Stomach (tissue), 4 donors: ENCODE measurements around the gene GTF2A1L.

Source experiments
- CTCF ChIP-seq, 7 experiments: fragments of 450-650 bp in 4 of 7; fragments of 200-600 bp in 3 of 7; sonication (generic) in 3 of 7; IDR thresholded peaks; one replicate each; pipeline ENCODE4 v1.5.1; 2016 to 2019; ENCODE audit warnings: antibody characterized with exemption in 7 of 7, control low read depth in 2 of 7, mild to moderate bottlenecking in 1 of 7
- POLR2A ChIP-seq, 4 donors: fragments of 450-650 bp; IDR thresholded peaks; one replicate each; pipeline ENCODE4 v1.6.1; 2016; ENCODE audit warnings: antibody characterized with exemption in 4 of 4, control low read depth in 2 of 4, mild to moderate bottlenecking in 1 of 4, moderate library complexity in 1 of 4
- POLR2AphosphoS5 ChIP-seq, 3 donors: sonication (generic); formaldehyde crosslinking; IDR thresholded peaks; one replicate each; pipeline ENCODE4 v1.6.1; 2016; ENCODE audit warnings: antibody characterized with exemption in 3 of 3

GRCh38 chr2:48574353-48575287, 43.0 kb upstream of the GTF2A1L start:
- no peak for TF ChIP-seq CTCF (IDR thresholded peaks at IDR 0.05)
- TF ChIP-seq POLR2AphosphoS5 (IDR thresholded peaks at IDR 0.05), result no peak
- TF ChIP-seq POLR2A (IDR thresholded peaks at IDR 0.05), result no peak
